Right lobe of liver (tissue), 4 donors: Measurements from ENCODE around the gene GAPVD1.

Experiments used
- POLR2A ChIP-seq: fragments of 450-650 bp; IDR thresholded peaks from one replicate; pipeline ENCODE4 v1.6.1; 2017; ENCODE audit warnings: antibody characterized with exemption, mild to moderate bottlenecking
- TF ChIP-seq, protein P1 (sequence below), 4 donors: fragments of 200-600 bp in 3 of 4; fragments of 450-650 bp in 1 of 4; IDR thresholded peaks; one replicate each; pipeline versions ENCODE4 v1.5.1 to v1.8.0; 2016 to 2022; ENCODE audit warnings: antibody characterized with exemption in 4 of 4, mild to moderate bottlenecking in 2 of 4
- donor health status: DM: no; HTN: no; CAD: no.
- donor health status: DM: no; HTN: no; CAD: no.
- donor health status: DM: no; HTN: yes; CAD: no.

DNA sequence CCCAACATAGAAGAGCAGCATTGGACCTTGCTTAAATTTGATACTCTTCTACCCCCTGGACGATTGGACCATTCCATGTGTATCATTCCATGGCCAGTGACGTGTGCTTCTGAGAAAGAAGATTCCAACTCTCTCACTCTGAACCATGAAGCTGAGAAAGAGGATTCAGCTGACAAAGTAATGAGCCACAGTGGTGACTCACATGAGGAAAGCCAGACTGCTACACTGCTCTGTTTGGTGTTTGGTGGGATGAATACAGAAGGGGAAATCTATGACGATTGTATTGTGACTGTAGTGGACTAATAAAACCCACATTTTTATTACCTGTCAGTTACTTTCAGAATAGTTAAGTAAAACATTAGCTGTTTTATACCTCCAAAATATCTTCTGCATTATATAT is 27.9 kb upstream of the GAPVD1 start:
- TF ChIP-seq, protein P1, sequence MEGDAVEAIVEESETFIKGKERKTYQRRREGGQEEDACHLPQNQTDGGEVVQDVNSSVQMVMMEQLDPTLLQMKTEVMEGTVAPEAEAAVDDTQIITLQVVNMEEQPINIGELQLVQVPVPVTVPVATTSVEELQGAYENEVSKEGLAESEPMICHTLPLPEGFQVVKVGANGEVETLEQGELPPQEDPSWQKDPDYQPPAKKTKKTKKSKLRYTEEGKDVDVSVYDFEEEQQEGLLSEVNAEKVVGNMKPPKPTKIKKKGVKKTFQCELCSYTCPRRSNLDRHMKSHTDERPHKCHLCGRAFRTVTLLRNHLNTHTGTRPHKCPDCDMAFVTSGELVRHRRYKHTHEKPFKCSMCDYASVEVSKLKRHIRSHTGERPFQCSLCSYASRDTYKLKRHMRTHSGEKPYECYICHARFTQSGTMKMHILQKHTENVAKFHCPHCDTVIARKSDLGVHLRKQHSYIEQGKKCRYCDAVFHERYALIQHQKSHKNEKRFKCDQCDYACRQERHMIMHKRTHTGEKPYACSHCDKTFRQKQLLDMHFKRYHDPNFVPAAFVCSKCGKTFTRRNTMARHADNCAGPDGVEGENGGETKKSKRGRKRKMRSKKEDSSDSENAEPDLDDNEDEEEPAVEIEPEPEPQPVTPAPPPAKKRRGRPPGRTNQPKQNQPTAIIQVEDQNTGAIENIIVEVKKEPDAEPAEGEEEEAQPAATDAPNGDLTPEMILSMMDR (IDR thresholded peaks at IDR 0.05) = no peak
- TF ChIP-seq POLR2A = no peak
